ENCODE measurements around the gene FAM9C.

- TF ChIP-seq JUND (IDR thresholded peaks at IDR 0.05) (no peak), CTCF (IDR thresholded peaks at IDR 0.05 in 2 of 3, conservative IDR thresholded peaks at IDR 0.05 in 1 of 3; ENCODE audit: borderline replicate concordance in 1 of 3, insufficient read depth in 1 of 3, low read depth in 2 of 3, low read length in 2 of 3) (no peak), MAX (IDR thresholded peaks at IDR 0.05) (no peak)
These were observed 46.3 kb downstream of the FAM9C start for GRCh38 chrX:12997906-12998687.
